IMR-90 (cell line): ENCODE measurements around the gene PLA2G4C. TPM values are rescaled to one million over a fixed set of nuclear protein-coding genes. Genes with fewer than 3 reads are reported as not detected.

Experiments used
- ATAC-seq: fragments of 200-7000 bp; cut with Tn5 transposase; 2 replicates; pipeline ENCODE4 v1.9.1; 2020; ENCODE audit warnings: low read depth, mild to moderate bottlenecking, moderate library complexity
- BruUV-seq: library from RNA; stranded (reverse); fragments of 400-500 nt; replicated peaks from 2 replicates; lab custom pipeline; 2021; lab: Mats Ljungman, UMichigan
- CTCF ChIA-PET: fragments of 300-600 bp; formaldehyde crosslinking; extraction: SDS; loops from one replicate; lab custom pipeline; 2021; ENCODE audit warnings: antibody characterized with exemption; lab: Yijun Ruan, JAX
- POLR2A ChIA-PET: fragments of 300-600 bp; sonication (Branson Sonifier 250); formaldehyde crosslinking; loops from one replicate; lab custom pipeline; 2022; ENCODE audit warnings: antibody characterized with exemption; ENCODE audit not compliant: unreplicated experiment; lab: Charles Lee
- DNase-seq: peaks from one replicate; pipeline ENCODE4 v3.0.0; 2013
- H2AFZ ChIP-seq: replicated peaks from 2 replicates; pipeline ENCODE3; 2013; ENCODE audit warnings: low read length, mild to moderate bottlenecking; ENCODE audit not compliant: poor library complexity
- H2AK5ac ChIP-seq: 2 replicates; pipeline ENCODE4 v1.6.1; 2013; ENCODE audit warnings: low read depth, low read length, inconsistent platforms
- H2AK9ac ChIP-seq: replicated peaks from 2 replicates; pipeline ENCODE3; 2013; ENCODE audit warnings: mild to moderate bottlenecking, low read depth, low read length, moderate library complexity; ENCODE audit not compliant: poor library complexity
- H2BK120ac ChIP-seq: 2 replicates; pipeline ENCODE4 v1.6.1; 2013; ENCODE audit warnings: low read depth, low read length, inconsistent platforms
- H2BK15ac ChIP-seq: 3 replicates; pipeline ENCODE4 v1.6.1; 2013; ENCODE audit warnings: low read depth, low read length, inconsistent platforms
- H2BK20ac ChIP-seq: 2 replicates; pipeline ENCODE4 v1.6.1; 2013; ENCODE audit warnings: low read depth, mild to moderate bottlenecking, inconsistent platforms, low read length, moderate library complexity
- H2BK5ac ChIP-seq: 2 replicates; pipeline ENCODE4 v1.6.1; 2013; ENCODE audit warnings: mild to moderate bottlenecking, low read depth, low read length, inconsistent platforms; ENCODE audit not compliant: poor library complexity, severe bottlenecking
- H3K14ac ChIP-seq: replicated peaks from 2 replicates; pipeline ENCODE4 v1.6.1; 2013; ENCODE audit warnings: low read depth, low read length, inconsistent platforms
- H3K18ac ChIP-seq: 2 replicates; pipeline ENCODE4 v1.6.1; 2013; ENCODE audit warnings: low read depth, low read length, control low read depth
- H3K23ac ChIP-seq: 2 replicates; pipeline ENCODE4 v1.6.1; 2013; ENCODE audit warnings: low read depth, low read length, inconsistent platforms
- H3K27ac ChIP-seq: 2 replicates; pipeline ENCODE4 v1.5.1; 2013; ENCODE audit warnings: mild to moderate bottlenecking, control low read depth, low read length; ENCODE audit not compliant: insufficient read depth
- H3K27me3 ChIP-seq: 2 replicates; pipeline ENCODE4 v1.6.1; 2013; ENCODE audit warnings: low read length; ENCODE audit not compliant: control insufficient read depth, insufficient read depth
- H3K36me3 ChIP-seq: 2 replicates; pipeline ENCODE4 v1.6.1; 2013; ENCODE audit warnings: low read length, mixed read lengths; ENCODE audit not compliant: control insufficient read depth, insufficient read depth
- H3K4ac ChIP-seq: 2 replicates; pipeline ENCODE4 v1.6.1; 2013; ENCODE audit warnings: low read depth, low read length, inconsistent platforms
- H3K4me1 ChIP-seq: 2 replicates; pipeline ENCODE4 v1.6.1; 2013; ENCODE audit warnings: low read length, mixed read lengths; ENCODE audit not compliant: control insufficient read depth, insufficient read depth
- H3K4me2 ChIP-seq: 2 replicates; pipeline ENCODE4 v1.6.1; 2013; ENCODE audit warnings: low read depth, mild to moderate bottlenecking, control low read depth, low read length, moderate library complexity
- H3K4me3 ChIP-seq: 2 replicates; pipeline ENCODE4 v1.5.1; 2013; ENCODE audit warnings: low read depth, mild to moderate bottlenecking, control low read depth, low read length, moderate library complexity; ENCODE audit not compliant: insufficient read depth
- H3K56ac ChIP-seq: 2 replicates; pipeline ENCODE4 v1.6.1; 2013; ENCODE audit warnings: low read length, inconsistent platforms; ENCODE audit not compliant: insufficient read depth; ENCODE audit errors: extremely low read depth
- H3K79me1 ChIP-seq, 2 experiments: 2 replicates each; pipeline ENCODE4 v1.6.1; 2013; ENCODE audit warnings: low read length in 2 of 2, inconsistent platforms in 1 of 2, low read depth in 1 of 2
- H3K9ac ChIP-seq: 2 replicates; pipeline ENCODE4 v1.6.1; 2013; ENCODE audit warnings: low read depth, low read length, control low read depth
- H3K9me1 ChIP-seq: 2 replicates; pipeline ENCODE4 v1.6.1; 2013; ENCODE audit warnings: low read length, inconsistent platforms; ENCODE audit not compliant: insufficient read depth
- H3K9me3 ChIP-seq: 2 replicates; pipeline ENCODE4 v1.6.1; 2013; ENCODE audit warnings: low read length; ENCODE audit not compliant: control insufficient read depth, insufficient read depth
- H4K20me1 ChIP-seq: 2 replicates; pipeline ENCODE4 v1.6.1; 2013; ENCODE audit warnings: low read length, inconsistent platforms; ENCODE audit not compliant: insufficient read depth
- H4K5ac ChIP-seq: 2 replicates; pipeline ENCODE4 v1.6.1; 2013; ENCODE audit warnings: mild to moderate bottlenecking, low read depth, low read length, control low read depth
- H4K8ac ChIP-seq, 2 experiments: 2 replicates each; pipeline ENCODE4 v1.6.1; 2013; ENCODE audit warnings: low read depth in 2 of 2, low read length in 2 of 2, control low read depth in 1 of 2, inconsistent platforms in 1 of 2
- H4K91ac ChIP-seq: 2 replicates; pipeline ENCODE4 v1.6.1; 2013; ENCODE audit warnings: low read depth, low read length, inconsistent platforms; ENCODE audit not compliant: insufficient read depth
- MXI1 ChIP-seq: IDR thresholded peaks from 2 replicates; pipeline ENCODE4 v1.6.1; 2012; ENCODE audit warnings: low read depth, mild to moderate bottlenecking, low read length, moderate library complexity, borderline replicate concordance
- POLR2A ChIP-seq: IDR thresholded peaks from 2 replicates; pipeline ENCODE4 v1.6.1; 2012; ENCODE audit warnings: mild to moderate bottlenecking, low read depth, low read length
- RCOR1 ChIP-seq: IDR thresholded peaks from 2 replicates; pipeline ENCODE4 v1.6.1; 2012; ENCODE audit warnings: mild to moderate bottlenecking, low read length, improper control_type of control experiment; ENCODE audit not compliant: insufficient replicate concordance
- WGBS, 2 experiments: methylation state at CpG; one replicate each; pipeline versions ENCODE4 v1.1.5 to v1.1.7; 2013; ENCODE audit warnings: missing lambda C conversion rate in 2 of 2; ENCODE audit not compliant: insufficient read length in 1 of 2; ENCODE audit errors: extremely low coverage in 2 of 2; 5-methylcytosine and 5-hydroxymethylcytosine counted together
- dilution Hi-C: fragments of 300-500 bp; cut with HindIII; formaldehyde crosslinking; loops from one replicate; pipeline ENCODE4 v1.14.3; 2018; ENCODE audit warnings: low sequenced_read_pairs; ENCODE audit not compliant: unreplicated experiment
- in situ Hi-C: fragments of 300-500 bp; cut with MboI; formaldehyde crosslinking; loops from 3 replicates; pipeline ENCODE4 v1.14.3; 2019; ENCODE audit warnings: low sequenced_read_pairs, inconsistent platforms, mixed read lengths
- intact Hi-C: fragments of 100-400 bp; cut with micrococcal nuclease; formaldehyde crosslinking; loops from 2 replicates; pipeline ENCODE4 v1.10.0; 2022
- polyA plus RNA-seq, 3 experiments: library from polyadenylated mRNA; depleted of rRNA; stranded (reverse); fragments of >200 nt; gene quantifications; 2 replicates each; pipeline ENCODE4 v1.2.3, GENCODE V29; 2012; ENCODE audit warnings: low replicate concordance in 1 of 3
- total RNA-seq: library from RNA; depleted of rRNA; stranded (reverse); fragments of >200 nt; gene quantifications from 2 replicates; pipeline ENCODE4 v1.2.3, GENCODE V29; 2012

Gene PLA2G4C
- total and polyA plus RNA-seq, 2 of the 4 experiments (the other 2 are of a cell fraction) = 4.3 to 5.7 TPM

DNA sequence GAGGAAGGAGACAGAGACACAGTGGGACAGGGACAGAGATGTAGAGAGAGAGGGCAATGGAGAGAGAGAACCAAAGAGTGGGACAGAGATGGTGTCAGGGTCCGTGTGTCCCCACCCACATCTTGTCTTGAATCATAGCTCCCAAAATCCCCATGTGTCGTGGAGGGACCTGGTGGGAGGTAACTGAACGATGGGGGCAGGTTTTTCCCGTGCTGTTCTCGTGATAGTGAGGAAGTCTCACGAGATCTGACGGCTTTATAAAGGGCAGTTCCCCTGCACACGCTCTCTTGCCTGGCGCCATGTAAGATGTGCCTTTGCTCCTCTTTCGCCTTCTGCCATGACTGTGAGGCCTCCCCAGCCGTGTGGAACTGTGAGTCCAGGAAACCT is 7.5 kb upstream of the PLA2G4C start:
- no peak overlapping the region for H2AFZ ChIP-seq
- BruUV-seq = no TSS peak
- no peak overlapping the region for H2AK9ac ChIP-seq
- intact Hi-C loops = no loop called here
- H3K14ac ChIP-seq = no peak overlapping the region
- H2BK5ac ChIP-seq = no peak overlapping the region
- H3K4me3 ChIP-seq = no peak overlapping the region
- no peak overlapping the region for H2BK120ac ChIP-seq
- no peak overlapping the region for H3K9ac ChIP-seq
- ChIA-PET CTCF (no interaction called here), POLR2A (no interaction called here)
- in situ Hi-C loops = no loop called here
- H4K8ac ChIP-seq = no peak overlapping the region
- H2AK5ac ChIP-seq = no peak overlapping the region
- H3K27ac ChIP-seq = no peak overlapping the region
- H3K79me1 ChIP-seq = no peaks in the 10 kb centered on the region
- no peak for TF ChIP-seq RCOR1
- no peak for TF ChIP-seq POLR2A
- no peak for TF ChIP-seq MXI1
- H3K4ac ChIP-seq = no peak overlapping the region
- H3K27me3 ChIP-seq = no peaks in the 10 kb centered on the region
- H3K23ac ChIP-seq = no peak overlapping the region
- H4K91ac ChIP-seq = no peak overlapping the region
- no peak for DNase-seq
- no peaks in the 10 kb centered on the region for H3K9me3 ChIP-seq
- H4K20me1 ChIP-seq = no peaks in the 10 kb centered on the region; the same call in 1 of the 2 replicates
- H3K56ac ChIP-seq = no peak overlapping the region
- WGBS, 2 experiments = 90% methylated on average over 4 of the region's 11 CpGs; no CpG with 5 or more reads in 1 of the 2 experiments
- no peak overlapping the region for H3K18ac ChIP-seq
- H3K4me1 ChIP-seq = no peaks in the 10 kb centered on the region
- H4K5ac ChIP-seq = no peak overlapping the region
- dilution Hi-C loops = no loop called here
- H3K4me2 ChIP-seq = no peak overlapping the region
- no peak overlapping the region for H2BK15ac ChIP-seq
- H3K36me3 ChIP-seq = peaks cover 12% of the 10 kb centered on the region
- H3K9me1 ChIP-seq = peaks cover 2% of the 10 kb centered on the region; the same call in 1 of the 2 replicates
- ATAC-seq = no peak
- no peak overlapping the region for H2BK20ac ChIP-seq
